K562 (cell line): Measurements from ENCODE around the gene TFEB.

ENCODE experiments used
- ESRRB ChIP-seq: fragments of 250-450 bp; sonication (Bioruptor Pico); IDR thresholded peaks from 2 replicates; pipeline ENCODE4 v1.5.0; 2020; ENCODE audit warnings: mild to moderate bottlenecking, moderate library complexity, borderline replicate concordance
- HSF4 ChIP-seq: fragments of 250-450 bp; sonication (Bioruptor Pico); IDR thresholded peaks from 2 replicates; pipeline ENCODE4 v2.1.2; 2022; ENCODE audit warnings: mild to moderate bottlenecking, moderate library complexity, borderline replicate concordance
- RAD21 ChIP-seq, 2 experiments: fragments of 250-450 bp in 1 of 2; fragments of 450-650 bp in 1 of 2; sonication (Bioruptor Pico) in 1 of 2; formaldehyde crosslinking in 1 of 2; IDR thresholded peaks in 1 of 2; conservative IDR thresholded peaks in 1 of 2; 2 replicates each; pipeline versions ENCODE4 v1.4.0 to v1.8.0; 2020 to 2022; ENCODE audit warnings: mild to moderate bottlenecking in 2 of 2, moderate library complexity in 1 of 2
- SUPT5H ChIP-seq: fragments of 450-650 bp; IDR thresholded peaks from 2 replicates; pipeline ENCODE4 v1.6.1; 2016
- TEAD4 ChIP-seq, 2 experiments: sonication (generic) in 1 of 2; formaldehyde crosslinking in 1 of 2; IDR thresholded peaks; 2 replicates each; pipeline versions ENCODE4 v1.6.1 to v1.8.0; 2012 to 2022; ENCODE audit warnings: borderline replicate concordance in 1 of 2, inconsistent platforms in 1 of 2, low read length in 1 of 2, mild to moderate bottlenecking in 1 of 2, missing genetic modification reagents in 1 of 2
- TGIF2 ChIP-seq: sonication (generic); formaldehyde crosslinking; IDR thresholded peaks from 2 replicates; pipeline ENCODE4 v1.8.1; 2022; ENCODE audit warnings: mild to moderate bottlenecking, missing genetic modification reagents, moderate library complexity
- ZNF12 ChIP-seq: sonication (generic); formaldehyde crosslinking; IDR thresholded peaks from 2 replicates; pipeline ENCODE4 v1.4.0; 2020; ENCODE audit warnings: mild to moderate bottlenecking, missing genetic modification reagents
- ZNF407 ChIP-seq: fragments of 450-650 bp; IDR thresholded peaks from 2 replicates; pipeline ENCODE4 v1.6.1; 2016; ENCODE audit warnings: low read depth
- ZNF512 ChIP-seq: IDR thresholded peaks from 2 replicates; pipeline ENCODE4 v1.6.1; 2016; ENCODE audit warnings: missing genetic modification characterization, missing compliant biosample characterization

GRCh38 chr6:41672016-41672415 is 63.4 kb downstream of the TFEB start:
- no peak for TF ChIP-seq RAD21 (CRISPR knock-in tag; conservative IDR thresholded peaks at IDR 0.05 in 1 of 2, IDR thresholded peaks at IDR 0.05 in 1 of 2)
- TF ChIP-seq TGIF2: no peak
- TF ChIP-seq SUPT5H: no peak
- no peak for TF ChIP-seq ZNF12
- TF ChIP-seq HSF4 (CRISPR knock-in tag): no peak
- TF ChIP-seq ESRRB: no peak
- TF ChIP-seq ZNF407: no peak
- TF ChIP-seq TEAD4 (IDR thresholded peaks at IDR 0.05; ENCODE audit: low read length): no peak
- no peak for TF ChIP-seq TEAD4 (CRISPR knock-in tag; IDR thresholded peaks at IDR 0.05; ENCODE audit: borderline replicate concordance)
- no peak for TF ChIP-seq ZNF512 (tag)
